C4-2B (cell line): Measurements from ENCODE around the gene CPNE8.

ENCODE experiments used
- CTCF ChIP-seq: fragments of 450-650 bp; conservative IDR thresholded peaks from 2 replicates; pipeline ENCODE4 v1.5.1; 2017; ENCODE audit warnings: mild to moderate bottlenecking
- ZFX ChIP-seq: fragments of 450-650 bp; IDR thresholded peaks from 2 replicates; pipeline ENCODE4 v1.6.1; 2017

GRCh38 chr12:38934078-38934584 lies 28.7 kb upstream of the CPNE8 start:
- TF ChIP-seq CTCF (no peak), ZFX (no peak)
